Brain pericyte (primary cell): ENCODE measurements around the gene INMT.
"Not testable (repeated sequence)": the region's sequence is repeated elsewhere in the genome, so short reads cannot be mapped to it uniquely, and the experiment has no call there.

ENCODE experiments used
- DNase-seq: peaks from one replicate; pipeline ENCODE4 v3.0.0-alpha.2; 2012; ENCODE audit warnings: low read depth, low spot score

INMT gene

GRCh38 chr7:30751696-30752273, at the start of gene INMT:
TSS of gene INMT (plus strand) at chr7:30752135. CDS start at chr7:30752151, 16 bp downstream.
- no peak for DNase-seq

- no peak for DNase-seq
These were observed 49.7 kb upstream of the INMT start for GRCh38 chr7:30702200-30702599.

GRCh38 chr7:30703756-30704155, 48.2 kb upstream of the INMT start:
- no peak for DNase-seq

- no peak for DNase-seq
These were observed 46.9 kb upstream of the INMT start for GRCh38 chr7:30705008-30705407.

- no peak for DNase-seq
These were observed 46.3 kb upstream of the INMT start for GRCh38 chr7:30705596-30705995.

GRCh38 chr7:30706316-30706715, 45.6 kb upstream of the INMT start:
- DNase-seq, result no peak

GRCh38 chr7:30706908-30707307, 45.0 kb upstream of the INMT start:
- no peak for DNase-seq

GRCh38 chr7:30707391-30708357, 44.3 kb upstream of the INMT start:
- no peak for DNase-seq

GRCh38 chr7:30708412-30708811, 43.5 kb upstream of the INMT start:
- no peak for DNase-seq

- DNase-seq, result no peak
These were observed 43.0 kb upstream of the INMT start for GRCh38 chr7:30708983-30709382.

GRCh38 chr7:30709549-30709948, 42.4 kb upstream of the INMT start:
- DNase-seq, result no peak

GRCh38 chr7:30710669-30711068, 41.3 kb upstream of the INMT start:
- DNase-seq, result no peak

GRCh38 chr7:30713392-30713791, 38.5 kb upstream of the INMT start:
- DNase-seq, result no peak

GRCh38 chr7:30714129-30714528, 37.8 kb upstream of the INMT start:
- DNase-seq, result no peak

GRCh38 chr7:30717181-30717580, 34.8 kb upstream of the INMT start:
- DNase-seq, result no peak

- not testable (repeated sequence) for DNase-seq
These were observed 32.5 kb upstream of the INMT start for GRCh38 chr7:30719434-30719833.

- DNase-seq, result no peak
These were observed 30.7 kb upstream of the INMT start for GRCh38 chr7:30721211-30721610.

GRCh38 chr7:30722187-30722586, 29.7 kb upstream of the INMT start:
- no peak for DNase-seq

- DNase-seq, result no peak
These were observed 29.3 kb upstream of the INMT start for GRCh38 chr7:30722671-30723070.

GRCh38 chr7:30723776-30724175, 28.2 kb upstream of the INMT start:
- no peak for DNase-seq

- DNase-seq, result no peak
These were observed 25.5 kb upstream of the INMT start for GRCh38 chr7:30726296-30727006.
